ENCODE data around the gene SLC38A11.

The SLC38A11 gene

DNA sequence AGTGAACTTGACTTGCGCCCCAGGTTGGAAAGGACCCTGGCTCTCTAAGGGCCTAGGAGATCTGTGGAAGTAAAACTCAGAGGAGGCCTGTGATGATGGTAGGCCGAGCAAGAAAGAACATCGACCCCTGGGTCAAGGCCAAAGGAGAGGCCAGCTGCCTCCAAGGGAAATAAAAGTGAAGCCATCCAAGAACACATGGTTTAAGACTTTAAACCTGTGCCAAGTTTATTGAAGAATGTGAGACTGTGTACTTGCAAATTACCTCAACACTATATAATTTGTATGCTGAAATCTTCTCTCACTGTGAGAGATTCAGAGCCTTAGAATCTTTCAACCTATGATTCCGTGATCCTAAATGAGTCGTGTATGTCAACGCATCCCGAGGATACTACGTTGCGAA is 73.0 kb downstream of the SLC38A11 start:
- Histone ChIP-seq H3K9me3 (ENCODE audit: control insufficient read depth in 2 of 2, low read length in 2 of 2) (no peaks in the 10 kb centered on the region), H3K27ac (ENCODE audit: low read depth in 2 of 2, low read length in 2 of 2) (no peak overlapping the region), H3K4me1 (ENCODE audit: control insufficient read depth in 2 of 2, insufficient read depth in 2 of 2, low read length in 2 of 2) (no peaks in the 10 kb centered on the region), H3K27me3 (ENCODE audit: control insufficient read depth in 2 of 2, insufficient read depth in 2 of 2, low read length in 2 of 2) (no peaks in the 10 kb centered on the region), H3K9ac (ENCODE audit: low read depth in 1 of 2, low read length in 2 of 2) (no peak overlapping the region), H3K4me3 (ENCODE audit: low read length in 2 of 2) (no peak overlapping the region), H3K36me3 (ENCODE audit: control insufficient read depth in 2 of 2, insufficient read depth in 2 of 2, low read length in 2 of 2) (no peaks in the 10 kb centered on the region)

DNA sequence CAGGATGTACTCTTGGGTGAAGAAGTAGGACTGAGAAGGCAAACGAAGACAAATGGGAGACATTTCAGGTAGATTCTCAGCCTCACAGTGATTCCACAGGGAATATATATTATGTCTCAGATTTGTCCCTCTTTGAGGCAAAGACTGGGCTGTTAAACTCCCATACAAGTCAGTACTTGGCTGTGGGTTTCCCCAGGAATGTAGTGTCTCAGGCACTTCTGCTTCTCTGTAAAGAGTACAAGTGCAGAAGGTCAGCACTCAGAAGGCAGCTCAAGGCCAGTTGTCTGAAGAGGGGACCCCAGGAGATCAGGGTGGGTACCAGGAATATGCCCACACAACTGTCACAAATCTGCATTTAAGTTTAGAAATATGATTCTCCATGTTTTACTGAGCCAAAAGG is 73.8 kb downstream of the SLC38A11 start:
- no peak overlapping the region for H3K27ac ChIP-seq (ENCODE audit: low read depth in 2 of 2, low read length in 2 of 2)
- H3K4me3 ChIP-seq (ENCODE audit: low read length in 2 of 2): no peak overlapping the region
- no peaks in the 10 kb centered on the region for H3K9me3 ChIP-seq (ENCODE audit: control insufficient read depth in 2 of 2, low read length in 2 of 2)
- no peaks in the 10 kb centered on the region for H3K4me1 ChIP-seq (ENCODE audit: control insufficient read depth in 2 of 2, insufficient read depth in 2 of 2, low read length in 2 of 2)
- no peak overlapping the region for H3K9ac ChIP-seq (ENCODE audit: low read depth in 1 of 2, low read length in 2 of 2)
- H3K27me3 ChIP-seq (ENCODE audit: control insufficient read depth in 2 of 2, insufficient read depth in 2 of 2, low read length in 2 of 2): no peaks in the 10 kb centered on the region
- no peaks in the 10 kb centered on the region for H3K36me3 ChIP-seq (ENCODE audit: control insufficient read depth in 2 of 2, insufficient read depth in 2 of 2, low read length in 2 of 2)

DNA sequence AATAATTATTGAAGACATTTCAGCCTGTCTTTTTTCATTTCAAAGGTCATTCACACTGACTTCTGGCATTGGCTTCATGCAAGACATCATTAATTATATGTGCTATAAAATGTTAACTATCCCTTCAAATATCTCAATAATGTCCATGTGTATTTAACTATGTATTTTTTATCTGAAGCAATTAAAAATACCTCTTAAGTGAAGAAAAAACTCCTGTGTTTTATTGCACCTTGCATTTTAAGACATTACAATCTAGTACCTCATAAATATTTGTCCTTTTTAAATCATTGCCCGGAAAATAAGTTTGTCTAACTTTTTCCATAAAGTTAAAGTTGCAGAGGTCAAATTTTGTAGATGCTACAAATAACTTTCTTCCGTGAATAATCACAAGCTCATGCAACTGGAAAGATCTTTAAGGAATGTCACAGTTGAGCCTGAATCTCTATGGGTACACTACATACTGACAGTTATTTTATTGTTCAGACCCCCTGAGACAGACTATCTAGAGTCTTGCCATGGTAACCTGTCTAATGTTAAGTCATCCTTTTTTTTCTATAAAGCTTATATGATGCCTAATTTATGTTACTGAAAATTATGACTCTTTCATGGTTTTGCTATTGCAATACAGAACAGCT is 75.3 kb downstream of the SLC38A11 start:
- no peak overlapping the region for H3K27ac ChIP-seq (ENCODE audit: low read depth in 2 of 2, low read length in 2 of 2)
- H3K4me1 ChIP-seq (ENCODE audit: control insufficient read depth in 2 of 2, insufficient read depth in 2 of 2, low read length in 2 of 2): no peaks in the 10 kb centered on the region
- H3K36me3 ChIP-seq (ENCODE audit: control insufficient read depth in 2 of 2, insufficient read depth in 2 of 2, low read length in 2 of 2): no peaks in the 10 kb centered on the region
- H3K27me3 ChIP-seq (ENCODE audit: control insufficient read depth in 2 of 2, insufficient read depth in 2 of 2, low read length in 2 of 2): no peaks in the 10 kb centered on the region
- no peak overlapping the region for H3K9ac ChIP-seq (ENCODE audit: low read depth in 1 of 2, low read length in 2 of 2)
- no peaks in the 10 kb centered on the region for H3K9me3 ChIP-seq (ENCODE audit: control insufficient read depth in 2 of 2, low read length in 2 of 2)
- H3K4me3 ChIP-seq (ENCODE audit: low read length in 2 of 2): no peak overlapping the region

DNA sequence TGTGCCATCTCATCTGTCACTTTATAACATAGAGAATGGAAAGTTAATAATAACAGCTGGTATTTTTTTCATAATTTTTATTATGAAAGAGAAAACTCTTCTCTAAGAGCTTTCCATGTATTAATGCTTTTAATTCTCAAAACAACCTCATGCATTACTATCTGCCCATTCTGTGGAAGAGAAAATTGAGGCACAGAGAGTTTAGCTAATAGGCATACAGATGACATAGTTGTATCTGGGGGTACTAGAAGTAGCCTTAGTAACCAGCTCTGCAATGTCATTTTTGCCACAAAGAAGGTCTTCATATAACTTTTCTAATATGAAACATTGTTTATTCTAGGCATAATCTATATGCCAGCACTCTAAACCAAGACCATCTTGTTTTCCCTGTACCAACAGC is 77.4 kb downstream of the SLC38A11 start:
- no peaks in the 10 kb centered on the region for H3K36me3 ChIP-seq (ENCODE audit: control insufficient read depth in 2 of 2, insufficient read depth in 2 of 2, low read length in 2 of 2)
- H3K9ac ChIP-seq (ENCODE audit: low read depth in 1 of 2, low read length in 2 of 2): no peak overlapping the region
- no peaks in the 10 kb centered on the region for H3K4me1 ChIP-seq (ENCODE audit: control insufficient read depth in 2 of 2, insufficient read depth in 2 of 2, low read length in 2 of 2)
- H3K9me3 ChIP-seq (ENCODE audit: control insufficient read depth in 2 of 2, low read length in 2 of 2): no peaks in the 10 kb centered on the region
- no peak overlapping the region for H3K27ac ChIP-seq (ENCODE audit: low read depth in 2 of 2, low read length in 2 of 2)
- H3K4me3 ChIP-seq (ENCODE audit: low read length in 2 of 2): no peak overlapping the region
- H3K27me3 ChIP-seq (ENCODE audit: control insufficient read depth in 2 of 2, insufficient read depth in 2 of 2, low read length in 2 of 2): no peaks in the 10 kb centered on the region

DNA sequence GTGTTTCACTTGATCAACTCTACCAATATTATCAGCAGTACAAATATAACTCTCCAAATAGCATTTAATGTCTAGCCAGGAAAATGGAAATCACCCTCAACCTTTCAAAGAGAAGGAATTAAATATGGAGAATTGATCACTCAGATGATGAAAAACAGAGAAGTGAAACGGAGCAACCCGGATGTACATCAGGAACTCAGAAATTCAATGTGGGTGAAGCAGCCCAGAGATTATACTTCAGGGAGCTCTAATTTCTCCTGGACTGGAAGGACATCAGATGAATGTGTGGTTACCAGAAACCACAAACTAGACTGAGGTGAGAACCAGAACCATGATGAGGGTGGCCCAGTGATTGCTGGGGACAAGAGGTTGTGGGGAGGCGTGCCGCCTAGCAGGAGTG is 78.2 kb downstream of the SLC38A11 start:
- no peaks in the 10 kb centered on the region for H3K27me3 ChIP-seq (ENCODE audit: control insufficient read depth in 2 of 2, insufficient read depth in 2 of 2, low read length in 2 of 2)
- no peaks in the 10 kb centered on the region for H3K36me3 ChIP-seq (ENCODE audit: control insufficient read depth in 2 of 2, insufficient read depth in 2 of 2, low read length in 2 of 2)
- H3K4me1 ChIP-seq (ENCODE audit: control insufficient read depth in 2 of 2, insufficient read depth in 2 of 2, low read length in 2 of 2): no peaks in the 10 kb centered on the region
- H3K4me3 ChIP-seq (ENCODE audit: low read length in 2 of 2): no peak overlapping the region
- no peaks in the 10 kb centered on the region for H3K9me3 ChIP-seq (ENCODE audit: control insufficient read depth in 2 of 2, low read length in 2 of 2)
- no peak overlapping the region for H3K27ac ChIP-seq (ENCODE audit: low read depth in 2 of 2, low read length in 2 of 2)
- no peak overlapping the region for H3K9ac ChIP-seq (ENCODE audit: low read depth in 1 of 2, low read length in 2 of 2)

DNA sequence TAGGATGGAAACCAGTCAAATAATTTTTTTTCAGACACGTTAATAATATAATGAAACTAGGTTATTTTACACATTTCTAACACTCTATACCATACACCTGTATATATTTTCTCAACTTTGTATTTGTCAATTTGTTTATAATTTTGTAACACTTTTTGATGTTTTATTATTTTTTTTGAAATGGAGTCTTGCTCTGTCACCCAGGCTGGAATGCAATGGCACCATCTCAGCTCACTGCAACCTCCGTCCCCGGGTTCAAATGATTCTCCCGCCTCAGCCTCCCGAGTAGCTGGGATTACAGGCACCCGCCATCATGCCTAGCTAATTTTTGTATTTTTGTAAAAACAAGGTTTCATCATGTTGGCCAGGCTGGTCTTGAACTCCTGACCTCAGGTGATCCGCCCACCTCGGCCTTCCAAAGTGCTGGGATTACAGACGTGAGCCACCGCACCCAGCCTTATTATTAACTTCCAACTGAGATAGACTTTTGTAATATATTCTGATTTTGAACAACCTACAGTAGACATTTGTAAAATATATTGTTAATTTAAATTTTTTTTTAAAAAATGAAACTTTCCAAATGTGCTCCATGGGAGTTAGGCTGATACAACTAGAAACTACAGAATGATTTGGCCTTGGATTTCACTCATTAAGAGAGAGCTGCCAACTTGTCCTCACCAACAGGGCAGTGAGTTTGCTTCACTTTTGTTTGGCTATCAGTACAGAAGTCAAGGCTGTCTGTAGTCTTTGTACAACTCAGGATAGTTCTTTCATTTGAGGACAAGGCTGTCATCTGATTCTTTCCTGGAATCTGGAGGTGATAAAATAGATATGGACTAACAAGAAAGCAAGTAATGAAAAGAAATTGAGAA is 79.8 kb downstream of the SLC38A11 start:
- Histone ChIP-seq H3K4me1 (ENCODE audit: control insufficient read depth in 2 of 2, insufficient read depth in 2 of 2, low read length in 2 of 2) (no peaks in the 10 kb centered on the region), H3K4me3 (ENCODE audit: low read length in 2 of 2) (no peak overlapping the region), H3K9ac (ENCODE audit: low read depth in 1 of 2, low read length in 2 of 2) (no peak overlapping the region), H3K27ac (ENCODE audit: low read depth in 2 of 2, low read length in 2 of 2) (no peak overlapping the region), H3K9me3 (ENCODE audit: control insufficient read depth in 2 of 2, low read length in 2 of 2) (no peaks in the 10 kb centered on the region), H3K36me3 (ENCODE audit: control insufficient read depth in 2 of 2, insufficient read depth in 2 of 2, low read length in 2 of 2) (no peaks in the 10 kb centered on the region), H3K27me3 (ENCODE audit: control insufficient read depth in 2 of 2, insufficient read depth in 2 of 2, low read length in 2 of 2) (no peaks in the 10 kb centered on the region)

DNA sequence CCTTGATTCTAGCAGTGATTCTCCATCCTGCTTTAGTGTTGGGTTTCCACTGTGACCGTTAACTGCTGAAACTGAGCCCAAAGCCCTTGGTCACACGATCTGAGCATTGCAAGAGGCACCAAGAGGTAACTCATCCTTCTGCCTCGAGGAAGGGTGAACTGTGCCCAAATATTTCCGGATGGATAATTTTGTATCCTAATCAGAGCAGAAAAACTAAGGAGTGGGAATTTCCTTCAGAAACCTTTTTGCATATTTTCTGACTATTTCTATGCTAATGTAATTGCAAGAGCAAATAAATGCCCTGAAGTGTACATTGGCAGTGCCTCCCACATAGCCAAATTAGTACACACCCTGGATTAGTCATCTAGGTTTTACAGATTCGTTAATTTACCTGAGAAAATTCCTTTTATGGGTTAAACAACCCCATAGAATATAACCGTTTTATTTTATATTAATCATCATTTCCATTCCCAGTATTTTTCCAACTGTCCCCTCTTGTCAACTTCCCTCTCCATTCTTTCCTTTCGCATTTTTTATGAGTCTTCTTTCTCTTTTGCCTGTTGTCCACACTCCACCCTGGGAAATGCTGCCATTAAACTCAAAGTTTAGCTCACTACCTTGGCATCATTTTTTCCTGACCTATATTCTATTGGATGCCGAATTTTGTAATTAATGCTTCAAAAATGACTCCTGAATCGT is 82.0 kb downstream of the SLC38A11 start:
- H3K9me3 ChIP-seq (ENCODE audit: control insufficient read depth in 2 of 2, low read length in 2 of 2): no peaks in the 10 kb centered on the region
- no peak overlapping the region for H3K27ac ChIP-seq (ENCODE audit: low read depth in 2 of 2, low read length in 2 of 2)
- H3K9ac ChIP-seq (ENCODE audit: low read depth in 1 of 2, low read length in 2 of 2): no peak overlapping the region
- no peaks in the 10 kb centered on the region for H3K27me3 ChIP-seq (ENCODE audit: control insufficient read depth in 2 of 2, insufficient read depth in 2 of 2, low read length in 2 of 2)
- H3K36me3 ChIP-seq (ENCODE audit: control insufficient read depth in 2 of 2, insufficient read depth in 2 of 2, low read length in 2 of 2): no peaks in the 10 kb centered on the region
- H3K4me3 ChIP-seq (ENCODE audit: low read length in 2 of 2): no peak overlapping the region
- H3K4me1 ChIP-seq (ENCODE audit: control insufficient read depth in 2 of 2, insufficient read depth in 2 of 2, low read length in 2 of 2): no peaks in the 10 kb centered on the region

DNA sequence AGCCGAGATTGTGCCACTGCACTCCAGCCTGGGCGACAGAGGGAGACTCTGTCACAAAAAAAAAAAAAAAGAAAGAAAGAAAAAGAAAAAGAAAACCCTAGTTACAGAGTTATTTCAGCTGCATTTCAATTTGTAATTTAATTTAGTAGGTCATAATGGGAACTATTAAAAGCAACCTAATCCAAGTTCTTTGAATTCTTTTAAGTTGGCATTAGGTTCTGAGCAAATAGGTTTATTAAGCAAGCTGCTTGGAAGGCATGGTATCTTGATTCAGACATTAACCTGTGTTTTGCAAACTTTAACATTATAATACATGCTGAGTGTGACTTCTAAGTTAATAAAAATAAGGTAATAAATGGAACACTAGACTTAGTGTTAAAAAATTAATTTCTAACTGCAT is 83.9 kb downstream of the SLC38A11 start:
- Histone ChIP-seq H3K9me3 (ENCODE audit: control insufficient read depth in 2 of 2, low read length in 2 of 2) (no peaks in the 10 kb centered on the region), H3K27me3 (ENCODE audit: control insufficient read depth in 2 of 2, insufficient read depth in 2 of 2, low read length in 2 of 2) (no peaks in the 10 kb centered on the region), H3K36me3 (ENCODE audit: control insufficient read depth in 2 of 2, insufficient read depth in 2 of 2, low read length in 2 of 2) (no peaks in the 10 kb centered on the region), H3K9ac (ENCODE audit: low read depth in 1 of 2, low read length in 2 of 2) (no peak overlapping the region), H3K4me3 (ENCODE audit: low read length in 2 of 2) (no peak overlapping the region), H3K27ac (ENCODE audit: low read depth in 2 of 2, low read length in 2 of 2) (no peak overlapping the region), H3K4me1 (ENCODE audit: control insufficient read depth in 2 of 2, insufficient read depth in 2 of 2, low read length in 2 of 2) (no peaks in the 10 kb centered on the region)

DNA sequence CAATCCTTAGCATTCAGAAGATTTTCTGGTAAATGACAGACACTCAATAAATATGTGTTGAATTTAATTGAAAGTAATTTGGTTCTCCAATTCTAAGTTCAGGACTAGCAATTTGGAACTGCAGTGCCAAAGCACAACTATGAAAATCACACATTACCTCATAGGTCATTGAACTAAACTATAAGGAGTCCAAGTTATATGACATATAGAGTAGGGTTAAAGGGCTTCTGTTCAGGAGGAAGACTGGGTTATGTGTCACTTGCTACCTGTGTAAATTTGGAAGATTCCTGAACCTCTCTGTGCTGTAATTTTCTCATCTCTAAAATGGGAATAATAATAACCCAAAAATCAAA is 85.9 kb downstream of the SLC38A11 start:
- H3K4me3 ChIP-seq (ENCODE audit: low read length in 2 of 2): no peak overlapping the region
- H3K27ac ChIP-seq (ENCODE audit: low read depth in 2 of 2, low read length in 2 of 2): no peak overlapping the region
- no peaks in the 10 kb centered on the region for H3K36me3 ChIP-seq (ENCODE audit: control insufficient read depth in 2 of 2, insufficient read depth in 2 of 2, low read length in 2 of 2)
- H3K9me3 ChIP-seq (ENCODE audit: control insufficient read depth in 2 of 2, low read length in 2 of 2): no peaks in the 10 kb centered on the region
- no peak overlapping the region for H3K9ac ChIP-seq (ENCODE audit: low read depth in 1 of 2, low read length in 2 of 2)
- H3K27me3 ChIP-seq (ENCODE audit: control insufficient read depth in 2 of 2, insufficient read depth in 2 of 2, low read length in 2 of 2): no peaks in the 10 kb centered on the region
- H3K4me1 ChIP-seq (ENCODE audit: control insufficient read depth in 2 of 2, insufficient read depth in 2 of 2, low read length in 2 of 2): no peaks in the 10 kb centered on the region

Data from mucosa of rectum (tissue), 2 donors.